Fibroblast of skin of left biceps (primary cell): ENCODE results near the gene MIP.
"Not testable (repeated sequence)": the region's sequence is repeated elsewhere in the genome, so short reads cannot be mapped to it uniquely, and the experiment has no call there.

Experiments used
- DNase-seq, 2 experiments: peaks; one replicate each; pipeline ENCODE4 v3.0.0-alpha.2; 2013; ENCODE audit warnings: low read depth in 2 of 2

MIP gene

DNA sequence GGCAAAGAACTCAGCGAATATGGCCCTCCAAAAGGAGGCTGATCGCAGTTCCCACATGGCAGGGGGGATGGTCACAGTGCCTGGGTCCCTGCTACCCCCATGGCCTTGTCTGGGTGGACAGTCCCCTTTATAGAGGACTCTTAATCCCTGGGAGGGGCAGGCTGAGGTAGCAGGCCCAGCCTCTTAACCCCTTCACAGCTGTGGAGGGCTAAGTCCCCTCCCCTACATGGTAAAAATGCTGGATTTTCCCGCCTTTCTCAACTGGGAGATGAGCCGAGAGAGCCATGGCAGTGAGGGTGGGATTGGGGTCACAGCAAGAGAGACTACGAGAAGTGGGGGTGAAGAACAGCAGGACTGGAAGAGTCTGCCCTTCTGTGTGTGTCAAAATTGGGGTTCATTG lies at the start of gene MIP:
Gene MIP (minus strand): TSS at position 101 of the 400 bp plus-strand sequence. CDS start 44 bp downstream, at position 57.
- no peak for DNase-seq

DNA sequence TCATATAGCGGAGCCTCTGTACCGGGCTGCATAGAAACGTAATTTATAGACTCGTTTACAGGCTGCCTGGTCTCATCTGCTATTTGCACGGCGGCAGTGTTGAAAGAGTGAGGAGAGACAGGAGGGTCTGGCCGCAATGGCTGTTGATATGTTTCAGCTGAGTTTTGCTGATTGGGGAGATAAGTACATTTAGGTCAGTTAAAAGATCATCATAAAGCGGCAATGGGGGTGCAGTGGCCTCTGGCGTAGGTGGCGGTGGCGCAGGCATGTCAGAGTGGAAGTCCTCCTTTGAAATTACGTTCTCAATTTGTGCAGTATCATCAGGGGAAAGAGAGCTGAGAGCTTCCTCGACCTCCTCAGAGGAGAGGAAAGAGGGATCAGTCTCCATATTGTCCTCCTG lies 45.4 kb upstream of the MIP start:
- not testable (repeated sequence) for DNase-seq

GRCh38 chr12:56499452-56499851 lies 45.0 kb upstream of the MIP start:
- not testable (repeated sequence) for DNase-seq

DNA sequence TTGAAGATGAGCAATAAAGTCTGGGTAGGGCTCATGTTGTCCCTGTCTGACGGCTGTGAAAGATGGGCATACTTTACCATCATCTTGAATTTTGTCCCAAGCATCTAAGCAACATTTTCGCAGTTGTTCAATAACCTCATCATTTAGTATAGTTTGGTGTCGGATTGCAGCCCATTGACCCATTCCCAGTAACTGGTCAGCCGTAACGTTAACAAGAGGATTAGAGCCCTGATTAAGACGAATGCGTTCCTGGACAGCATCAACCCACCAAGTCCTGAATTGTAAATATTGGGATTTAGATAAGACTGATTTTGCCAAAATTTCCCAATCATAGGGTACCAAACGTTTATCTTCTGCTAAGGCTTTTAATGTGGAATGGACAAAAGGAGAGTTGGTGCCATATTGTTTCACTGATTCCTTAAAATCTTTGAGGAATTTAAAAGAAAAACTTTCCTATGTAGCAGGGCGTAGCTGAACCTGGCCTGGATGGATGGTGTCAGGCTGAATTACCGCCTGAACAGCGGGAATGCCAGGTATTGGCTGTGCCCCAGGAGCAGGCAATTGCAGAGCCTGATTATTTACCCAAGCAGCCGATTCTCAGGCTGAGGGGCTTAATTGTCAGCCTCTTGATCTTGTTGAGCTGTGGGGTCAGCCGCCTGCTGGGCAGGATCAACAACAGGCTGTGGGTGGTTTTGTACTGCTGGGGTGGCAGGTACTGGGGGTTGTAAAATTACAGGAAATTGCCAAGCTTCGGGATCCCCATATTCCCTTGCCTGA lies 43.9 kb upstream of the MIP start:
- not testable (repeated sequence) for DNase-seq

DNA sequence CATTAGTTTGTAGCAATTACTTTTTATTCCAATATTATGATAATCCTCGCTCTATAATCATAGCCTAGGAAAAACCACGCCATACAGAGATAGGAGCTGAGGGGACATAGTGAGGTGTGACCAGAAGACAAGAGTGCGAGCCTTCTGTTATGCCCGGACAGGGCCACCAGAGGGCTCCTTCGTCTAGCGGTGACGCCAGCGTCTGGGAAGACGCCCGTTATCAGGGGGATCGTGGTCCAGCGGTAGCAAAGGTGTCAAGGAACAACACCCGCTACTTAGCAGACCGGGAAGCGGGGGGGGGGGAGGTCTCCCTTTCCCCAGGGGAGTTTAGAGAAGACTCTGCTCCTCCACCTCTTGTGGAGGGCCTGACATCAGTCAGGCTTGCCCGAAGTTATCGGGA lies 42.2 kb upstream of the MIP start:
- not testable (repeated sequence) for DNase-seq

DNA sequence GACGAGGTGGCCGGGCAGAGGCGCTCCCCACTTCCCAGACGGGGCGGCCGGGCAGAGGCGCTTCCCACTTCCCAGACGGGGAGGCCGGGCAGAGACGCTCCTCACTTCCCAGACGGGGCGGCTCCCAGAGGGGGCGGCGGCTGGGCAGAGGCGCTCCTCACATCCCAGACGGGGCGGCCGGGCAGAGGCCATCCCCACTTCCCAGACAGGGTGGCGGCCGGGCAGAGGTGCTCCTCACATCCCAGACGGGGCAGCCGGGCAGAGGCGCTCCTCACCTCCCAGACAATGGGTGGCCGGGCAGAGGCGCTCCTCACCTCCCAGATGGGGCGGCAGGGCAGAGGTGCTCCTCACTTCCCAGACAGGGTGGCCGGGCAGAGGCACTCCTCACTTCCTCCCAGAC lies 40.0 kb upstream of the MIP start:
- DNase-seq, result not testable (repeated sequence)

GRCh38 chr12:56494106-56494415 lies 39.6 kb upstream of the MIP start:
- not testable (repeated sequence) for DNase-seq

DNA sequence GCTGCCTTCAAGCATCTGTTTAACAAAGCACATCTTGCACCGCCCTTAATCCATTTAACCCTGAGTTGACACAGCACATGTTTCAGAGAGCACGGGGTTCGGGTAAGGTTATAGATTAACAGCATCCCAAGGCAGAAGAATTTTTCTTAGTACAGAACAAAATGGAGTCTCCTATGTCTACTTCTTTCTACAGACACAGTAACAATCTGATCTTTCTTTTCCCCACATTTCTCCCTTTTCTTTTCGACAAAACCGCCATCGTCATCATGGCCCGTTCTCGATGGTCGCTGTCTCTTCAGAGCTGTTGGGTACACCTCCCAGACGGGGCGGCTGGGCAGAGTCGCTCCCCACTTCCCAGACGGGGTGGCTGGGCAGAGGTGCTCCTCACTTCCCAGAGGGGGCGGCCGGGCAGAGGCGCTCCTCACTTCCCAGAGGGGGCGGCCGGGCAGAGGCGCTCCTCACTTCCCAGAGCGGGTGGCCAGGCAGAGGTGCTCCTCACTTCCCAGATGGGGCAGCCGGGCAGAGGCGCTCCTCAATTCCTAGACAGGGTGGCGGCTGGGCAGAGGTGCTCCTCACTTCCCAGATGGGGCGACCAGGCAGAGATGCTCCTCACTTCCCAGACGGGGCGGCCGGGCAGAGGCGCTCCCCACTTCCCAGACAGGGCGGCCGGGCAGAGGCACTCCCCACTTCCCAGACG lies 39.1 kb upstream of the MIP start:
- not testable (repeated sequence) for DNase-seq

GRCh38 chr12:56490360-56490759 lies 35.9 kb upstream of the MIP start:
- DNase-seq, result no peak

GRCh38 chr12:56488041-56488955 lies 33.8 kb upstream of the MIP start, which contains the start of gene GLS2:
GLS2 (minus strand) TSS chr12:56488161; CDS start chr12:56488118, 43 bp downstream.
- DNase-seq, result peak; percentile 33 to 40

- no peak for DNase-seq
These were observed 33.1 kb upstream of the MIP start for GRCh38 chr12:56487448-56488040.

- no peak for DNase-seq
These were observed 32.2 kb upstream of the MIP start for GRCh38 chr12:56486694-56487093.

GRCh38 chr12:56484566-56484965 lies 30.1 kb upstream of the MIP start:
- no peak for DNase-seq

- DNase-seq, result no peak
These were observed 25.2 kb upstream of the MIP start for GRCh38 chr12:56479625-56480024.

- DNase-seq, result no peak
These were observed 23.2 kb upstream of the MIP start for GRCh38 chr12:56477521-56478225.

- DNase-seq, result no peak
These were observed 22.5 kb upstream of the MIP start for GRCh38 chr12:56476972-56477432.

GRCh38 chr12:56476143-56476542 lies 21.7 kb upstream of the MIP start:
- no peak for DNase-seq

- no peak for DNase-seq
These were observed 19.9 kb upstream of the MIP start for GRCh38 chr12:56474389-56474788.

DNA sequence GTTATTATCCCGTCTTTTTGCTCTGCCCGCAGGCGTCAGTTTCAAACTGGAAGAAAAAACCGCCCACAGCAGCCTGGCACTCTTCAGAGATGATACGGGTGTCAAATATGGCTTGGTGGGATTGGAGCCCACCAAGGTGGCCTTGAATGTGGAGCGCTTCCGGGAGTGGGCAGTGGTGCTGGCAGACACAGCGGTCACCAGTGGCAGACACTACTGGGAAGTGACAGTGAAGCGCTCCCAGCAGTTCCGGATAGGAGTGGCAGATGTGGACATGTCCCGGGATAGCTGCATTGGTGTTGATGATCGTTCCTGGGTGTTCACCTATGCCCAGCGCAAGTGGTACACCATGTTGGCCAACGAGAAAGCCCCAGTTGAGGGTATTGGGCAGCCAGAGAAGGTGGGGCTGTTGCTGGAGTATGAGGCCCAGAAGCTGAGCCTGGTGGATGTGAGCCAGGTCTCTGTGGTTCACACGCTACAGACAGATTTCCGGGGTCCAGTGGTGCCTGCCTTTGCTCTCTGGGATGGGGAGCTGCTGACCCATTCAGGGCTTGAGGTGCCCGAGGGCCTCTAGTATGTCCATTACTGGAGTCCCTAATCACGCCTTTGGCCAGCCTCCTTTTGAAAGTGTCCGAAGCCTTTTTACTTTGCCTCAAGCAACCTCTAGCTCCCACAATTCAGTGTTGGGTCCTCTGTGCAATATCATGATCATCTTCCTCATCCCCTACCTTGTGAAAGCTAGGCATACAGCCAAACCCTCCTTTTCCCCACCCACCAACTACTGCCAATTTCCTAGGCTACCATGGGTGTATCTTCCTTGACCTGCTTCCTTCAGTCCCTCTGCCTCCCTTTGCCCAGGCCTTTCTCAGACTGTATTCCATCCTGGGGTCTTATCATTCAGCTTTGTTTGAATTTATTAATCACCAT lies 14.8 kb upstream of the MIP start:
- no peak for DNase-seq
